H1 (cell line): ENCODE data around the gene HRH1. TPM values are rescaled to one million over a fixed set of nuclear protein-coding genes. Genes with fewer than 3 reads are reported as not detected.

Experiments used
- CTCF ChIA-PET: fragments of 300-600 bp; sonication (Branson Sonifier 250); formaldehyde crosslinking; loops from one replicate; lab custom pipeline; 2021; ENCODE audit not compliant: partially characterized antibody; lab: Charles Lee
- POLR2A ChIA-PET: fragments of 300-600 bp; sonication (Branson Sonifier 250); formaldehyde crosslinking; loops from one replicate; lab custom pipeline; 2021; ENCODE audit warnings: inconsistent platforms; ENCODE audit not compliant: partially characterized antibody; lab: Charles Lee
- DNase-seq, 2 experiments: peaks; one replicate each; pipeline versions ENCODE4 v3.0.0 to v3.0.0-alpha.2; 2010 to 2022; ENCODE audit warnings: low spot score in 2 of 2, low read depth in 1 of 2, mixed read lengths in 1 of 2
- FAIRE-seq: peaks from 2 replicates; lab custom pipeline; 2011; peaks lifted over from hg19 to GRCh38; lab: Jason Lieb, UNC
- H2AFZ ChIP-seq: 2 replicates; pipeline ENCODE4 v1.8.1; 2012; ENCODE audit warnings: low read length, inconsistent platforms
- H2AK5ac ChIP-seq: 2 replicates; pipeline ENCODE4 v1.6.1; 2013; ENCODE audit warnings: low read depth, low read length
- H2BK120ac ChIP-seq: replicated peaks from 2 replicates; pipeline ENCODE3; 2013; ENCODE audit warnings: low read depth, low read length, inconsistent platforms
- H2BK12ac ChIP-seq: 2 replicates; pipeline ENCODE4 v1.6.1; 2013; ENCODE audit warnings: low read depth, low read length
- H2BK15ac ChIP-seq: 2 replicates; pipeline ENCODE4 v1.6.1; 2013; ENCODE audit warnings: low read length
- H2BK20ac ChIP-seq: 2 replicates; pipeline ENCODE4 v1.6.1; 2013; ENCODE audit warnings: low read length
- H2BK5ac ChIP-seq: 2 replicates; pipeline ENCODE4 v1.6.1; 2013; ENCODE audit warnings: low read depth, low read length
- H3K14ac ChIP-seq: 2 replicates; pipeline ENCODE4 v1.6.1; 2013; ENCODE audit warnings: inconsistent platforms; ENCODE audit not compliant: insufficient read length
- H3K18ac ChIP-seq: 2 replicates; pipeline ENCODE4 v1.6.1; 2013; ENCODE audit warnings: low read length; ENCODE audit errors: extremely low read depth
- H3K23ac ChIP-seq: 2 replicates; pipeline ENCODE4 v1.6.1; 2013; ENCODE audit warnings: inconsistent platforms; ENCODE audit not compliant: insufficient read length
- H3K23me2 ChIP-seq: 2 replicates; pipeline ENCODE4 v1.6.1; 2013; ENCODE audit warnings: low read depth, low read length
- H3K27ac ChIP-seq: 2 replicates; pipeline ENCODE4 v1.6.1; 2011; ENCODE audit warnings: low read depth, low read length, inconsistent platforms
- H3K27me3 ChIP-seq, 4 experiments: replicated peaks in 1 of 4; 1 replicate in 1 of 4; 2 replicates in 3 of 4; pipeline versions ENCODE4 v1.6.1 to v1.8.1; 2011 to 2013; ENCODE audit warnings: low read length in 3 of 4, mild to moderate bottlenecking in 3 of 4, inconsistent platforms in 2 of 4, mixed read lengths in 2 of 4, moderate library complexity in 1 of 4; ENCODE audit not compliant: control insufficient read depth in 3 of 4, insufficient read depth in 3 of 4; ENCODE audit errors: extremely low read depth in 1 of 4
- H3K36me3 ChIP-seq, 4 experiments: 2 replicates each; pipeline versions ENCODE4 v1.6.1 to v1.8.1; 2011 to 2013; ENCODE audit warnings: mild to moderate bottlenecking in 4 of 4, low read length in 3 of 4, moderate library complexity in 2 of 4, control low read depth in 1 of 4, inconsistent platforms in 1 of 4; ENCODE audit not compliant: insufficient read depth in 4 of 4, control insufficient read depth in 2 of 4
- H3K4ac ChIP-seq: replicated peaks from 2 replicates; pipeline ENCODE3; 2013; ENCODE audit warnings: low read length, low read depth, mixed read lengths, inconsistent platforms; ENCODE audit not compliant: insufficient read length
- H3K4me1 ChIP-seq, 4 experiments: replicated peaks in 1 of 4; 1 replicate in 1 of 4; 2 replicates in 3 of 4; pipeline versions ENCODE4 v1.6.1 to v1.8.1; 2011 to 2013; ENCODE audit warnings: low read length in 3 of 4, inconsistent platforms in 2 of 4, mixed read lengths in 1 of 4; ENCODE audit not compliant: insufficient read depth in 4 of 4, control insufficient read depth in 3 of 4
- H3K4me2 ChIP-seq, 2 experiments: 2 replicates each; pipeline versions ENCODE4 v1.6.1 to v1.8.1; 2011 to 2013; ENCODE audit warnings: low read depth in 2 of 2, low read length in 2 of 2, control low read depth in 1 of 2, inconsistent platforms in 1 of 2, mild to moderate bottlenecking in 1 of 2; ENCODE audit not compliant: insufficient read depth in 1 of 2
- H3K4me3 ChIP-seq, 4 experiments: fragments of 200-600, 300-600 bp in 1 of 4; sonication (generic), shearing (Covaris generic), sonication (Bioruptor Twin) in 1 of 4; 2 replicates each; pipeline versions ENCODE4 v1.5.1 to v1.8.1; 2011 to 2016; ENCODE audit warnings: low read length in 4 of 4, low read depth in 3 of 4, control low read depth in 2 of 4, inconsistent platforms in 2 of 4, mild to moderate bottlenecking in 2 of 4, mixed read lengths in 1 of 4, moderate library complexity in 1 of 4; ENCODE audit not compliant: insufficient read depth in 2 of 4; ENCODE audit errors: extremely low read depth in 1 of 4
- H3K56ac ChIP-seq: replicated peaks from 2 replicates; pipeline ENCODE3; 2013; ENCODE audit warnings: low read depth, mild to moderate bottlenecking, mixed read lengths, low read length, inconsistent platforms; ENCODE audit not compliant: insufficient read length
- H3K79me1 ChIP-seq: 2 replicates; pipeline ENCODE4 v1.6.1; 2013; ENCODE audit warnings: low read depth, low read length, control low read depth
- H3K79me2 ChIP-seq, 2 experiments: 2 replicates each; pipeline versions ENCODE4 v1.6.1 to v1.8.1; 2012 to 2013; ENCODE audit warnings: low read length in 2 of 2, mild to moderate bottlenecking in 2 of 2, inconsistent platforms in 1 of 2; ENCODE audit not compliant: insufficient read depth in 2 of 2, control insufficient read depth in 1 of 2
- H3K9ac ChIP-seq, 4 experiments: replicated peaks in 1 of 4; 1 replicate in 1 of 4; 2 replicates in 3 of 4; pipeline versions ENCODE4 v1.6.1 to v1.8.1; 2011 to 2013; ENCODE audit warnings: low read depth in 3 of 4, low read length in 3 of 4, control low read depth in 2 of 4, mild to moderate bottlenecking in 2 of 4, moderate library complexity in 2 of 4, inconsistent platforms in 1 of 4; ENCODE audit errors: extremely low read depth in 1 of 4
- H3K9me3 ChIP-seq, 2 experiments: 2 replicates each; pipeline versions ENCODE4 v1.6.1 to v1.8.1; 2012 to 2013; ENCODE audit warnings: mild to moderate bottlenecking in 2 of 2, moderate library complexity in 2 of 2, control low read depth in 1 of 2, inconsistent platforms in 1 of 2, low read depth in 1 of 2, low read length in 1 of 2, mixed read lengths in 1 of 2; ENCODE audit not compliant: insufficient read depth in 2 of 2
- H4K20me1 ChIP-seq, 2 experiments: replicated peaks in 1 of 2; 2 replicates each; pipeline versions ENCODE3 to v1.8.1; 2011 to 2013; ENCODE audit warnings: inconsistent platforms in 2 of 2, low read length in 2 of 2, mild to moderate bottlenecking in 1 of 2; ENCODE audit not compliant: insufficient read depth in 2 of 2, control insufficient read depth in 1 of 2
- H4K5ac ChIP-seq: 2 replicates; pipeline ENCODE4 v1.6.1; 2013; ENCODE audit warnings: low read length, low read depth, mixed read lengths, inconsistent platforms; ENCODE audit not compliant: insufficient read length
- H4K8ac ChIP-seq: 2 replicates; pipeline ENCODE4 v1.8.0; 2013; ENCODE audit warnings: mild to moderate bottlenecking, moderate library complexity, low read length, inconsistent platforms; ENCODE audit not compliant: insufficient read depth; ENCODE audit errors: extremely low read depth
- H4K91ac ChIP-seq: replicated peaks from 2 replicates; pipeline ENCODE3; 2013; ENCODE audit warnings: low read length, mixed read lengths, inconsistent platforms; ENCODE audit not compliant: insufficient read length
- ASH2L ChIP-seq: fragments of 200-600, 300-600 bp; sonication (generic); IDR thresholded peaks from one replicate; pipeline ENCODE4 v1.7.1; 2017; ENCODE audit warnings: low read length
- TCF12 ChIP-seq: IDR thresholded peaks from 2 replicates; pipeline ENCODE4 v1.6.1; 2011; ENCODE audit warnings: low read depth, mild to moderate bottlenecking, low read length
- WGBS, 2 experiments: shearing (Covaris generic) in 1 of 2; methylation state at CpG; one replicate each; pipeline versions ENCODE4 v1.1.6 to v1.1.7; 2013 to 2015; ENCODE audit warnings: low lambda C conversion rate in 2 of 2, mixed read lengths in 2 of 2, inconsistent platforms in 1 of 2, low coverage in 1 of 2, missing lambda C conversion rate in 1 of 2; ENCODE audit not compliant: insufficient replicate concordance in 2 of 2, insufficient coverage in 1 of 2, insufficient read length in 1 of 2; ENCODE audit errors: extremely low coverage in 1 of 2, missing lambda C conversion rate in 1 of 2; 5-methylcytosine and 5-hydroxymethylcytosine counted together
- polyA plus RNA-seq, 7 experiments: library from polyadenylated mRNA; depleted of rRNA in 3 of 7; stranded (reverse) in 5 of 7; unstranded in 2 of 7; fragments of >200 nt in 5 of 7; fragments of 200-250 nt in 2 of 7; gene quantifications; 1 replicate in 5 of 7; 2 replicates in 1 of 7; 4 replicates in 1 of 7; pipeline versions ENCODE4 v1.2.1 to v1.2.3, GENCODE V29; 2011 to 2013; ENCODE audit warnings: missing spikeins in 2 of 7, mixed read lengths in 2 of 7
- total RNA-seq: library from RNA; stranded (reverse); fragmentation: NEBNext Ultra II Directional; extraction: Animal tissue kit (Norgen Biotek cat#: 25700); gene quantifications from 2 replicates; pipeline ENCODE4 v1.2.1, GENCODE V29; 2021

HRH1 gene
- total and polyA plus RNA-seq, 2 of the 8 experiments (the other 6 are each of a cell fraction or from before 2014, with no cell fraction given): 0.11 TPM; not detected in 1

DNA sequence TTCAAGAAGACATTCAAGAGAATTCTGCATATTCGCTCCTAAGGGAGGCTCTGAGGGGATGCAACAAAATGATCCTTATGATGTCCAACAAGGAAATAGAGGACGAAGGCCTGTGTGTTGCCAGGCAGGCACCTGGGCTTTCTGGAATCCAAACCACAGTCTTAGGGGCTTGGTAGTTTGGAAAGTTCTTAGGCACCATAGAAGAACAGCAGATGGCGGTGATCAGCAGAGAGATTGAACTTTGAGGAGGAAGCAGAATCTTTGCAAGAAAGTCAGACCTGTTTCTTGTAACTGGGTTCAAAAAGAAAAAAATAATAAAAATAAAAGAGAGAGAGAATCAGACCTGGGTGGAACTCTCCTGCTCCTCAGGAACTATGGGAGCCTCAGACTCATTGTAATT is 106.2 kb downstream of the HRH1 start:
- Histone ChIP-seq H4K20me1 (no peaks in the 10 kb centered on the region), H2BK20ac (no peak overlapping the region), H2BK120ac (no peak overlapping the region), H3K18ac (no peak overlapping the region), H3K79me1 (no peaks in the 10 kb centered on the region), H4K5ac (no peak overlapping the region), H2AFZ (no peak overlapping the region), H3K23ac (no peak overlapping the region), H2BK5ac (no peak overlapping the region), H3K4me3 (no peak overlapping the region), H2BK12ac (no peak overlapping the region), H3K4me2 (no peak overlapping the region), H3K4ac (no peak overlapping the region), H3K27me3 (no peaks in the 10 kb centered on the region)
- CTCF ChIA-PET: interaction anchor here (1.0 to 1.1 kb wide), 2 partner anchors 12 to 25 kb away, joined by 3 to 6 read pairs; no protein-coding TSS in a partner anchor
- WGBS, 2 experiments: 81% methylated on average over 3 of the region's 3 CpGs; no CpG with 5 or more reads in 1 of the 2 experiments
- DNase-seq: no peak
- TF ChIP-seq TCF12 (no peak), ASH2L (no peak)
- TF ChIP-seq, all 59 proteins: peak for 0
- no peaks in the 10 kb centered on the region for H3K9me3 ChIP-seq
- H3K27ac ChIP-seq: no peak overlapping the region
- no peak overlapping the region for H3K56ac ChIP-seq
- H3K79me2 ChIP-seq: no peaks in the 10 kb centered on the region
- no peak for FAIRE-seq
- H4K8ac ChIP-seq: no peak overlapping the region
- no peak overlapping the region for H3K9ac ChIP-seq
- POLR2A ChIA-PET: interaction anchor here (1.5 kb wide), 1 partner anchor 13 kb away, joined by 3 read pairs; no protein-coding TSS in a partner anchor
- H3K36me3 ChIP-seq: no peaks in the 10 kb centered on the region
- H2BK15ac ChIP-seq: no peak overlapping the region
- H2AK5ac ChIP-seq: no peak overlapping the region
- no peak overlapping the region for H4K91ac ChIP-seq
- H3K4me1 ChIP-seq: no peaks in the 10 kb centered on the region
- H3K14ac ChIP-seq: no peak overlapping the region
- H3K23me2 ChIP-seq: no peaks in the 10 kb centered on the region
